GM19452 (cell line): Measurements from ENCODE around the gene CTIF.

ENCODE experiments used
- ATAC-seq: cut with Tn5 transposase; IDR thresholded peaks from one replicate; pipeline ENCODE4 v1.9.1; 2021; ENCODE audit not compliant: unreplicated experiment

The CTIF gene

GRCh38 chr18:48550101-48550729, 11.4 kb downstream of the CTIF start:
- no peak for ATAC-seq

GRCh38 chr18:48551100-48551499, 12.3 kb downstream of the CTIF start:
- no peak for ATAC-seq

- ATAC-seq = no peak
These were observed 13.3 kb downstream of the CTIF start for GRCh38 chr18:48552130-48552529.

GRCh38 chr18:48553236-48553635, 14.4 kb downstream of the CTIF start:
- no peak for ATAC-seq

- no peak for ATAC-seq
These were observed 16.0 kb downstream of the CTIF start for GRCh38 chr18:48554610-48555400.

GRCh38 chr18:48555465-48555995, 16.7 kb downstream of the CTIF start:
- no peak for ATAC-seq

- ATAC-seq = no peak
These were observed 18.9 kb downstream of the CTIF start for GRCh38 chr18:48557640-48558174.

- no peak for ATAC-seq
These were observed 19.4 kb downstream of the CTIF start for GRCh38 chr18:48558248-48558647.

- ATAC-seq = no peak
These were observed 21.7 kb downstream of the CTIF start for GRCh38 chr18:48560491-48560890.

GRCh38 chr18:48562075-48562474, 23.2 kb downstream of the CTIF start:
- no peak for ATAC-seq

GRCh38 chr18:48563027-48563426, 24.2 kb downstream of the CTIF start:
- ATAC-seq = no peak

- ATAC-seq = no peak
These were observed 25.3 kb downstream of the CTIF start for GRCh38 chr18:48564139-48564538.

GRCh38 chr18:48565105-48565504, 26.3 kb downstream of the CTIF start:
- ATAC-seq = no peak

- no peak for ATAC-seq
These were observed 27.8 kb downstream of the CTIF start for GRCh38 chr18:48566589-48566988.

- ATAC-seq = no peak
These were observed 28.6 kb downstream of the CTIF start for GRCh38 chr18:48567388-48567787.

- ATAC-seq = no peak
These were observed 30.5 kb downstream of the CTIF start for GRCh38 chr18:48569139-48569914.

GRCh38 chr18:48569915-48570264, 31.1 kb downstream of the CTIF start:
- ATAC-seq = no peak

GRCh38 chr18:48570313-48570712, 31.5 kb downstream of the CTIF start:
- ATAC-seq = no peak

GRCh38 chr18:48571639-48572384, 33.0 kb downstream of the CTIF start:
- no peak for ATAC-seq

- no peak for ATAC-seq
These were observed 33.7 kb downstream of the CTIF start for GRCh38 chr18:48572402-48573126.
